GM12801 (cell line): ENCODE data around the gene HTRA2.

Experiments
- CTCF ChIP-seq: IDR thresholded peaks from one replicate; pipeline ENCODE4 v1.5.1; 2011; ENCODE audit warnings: control low read depth; ENCODE audit not compliant: insufficient read length; ENCODE audit errors: extremely low read depth

Gene HTRA2

GRCh38 chr2:74526649-74527230 is 3.0 kb upstream of the HTRA2 start:
- no peak for TF ChIP-seq CTCF

GRCh38 chr2:74527741-74528140 is 2.0 kb upstream of the HTRA2 start:
- TF ChIP-seq CTCF: no peak

- no peak for TF ChIP-seq CTCF
These were observed 955 bp upstream of the HTRA2 start for GRCh38 chr2:74528600-74529356.

DNA sequence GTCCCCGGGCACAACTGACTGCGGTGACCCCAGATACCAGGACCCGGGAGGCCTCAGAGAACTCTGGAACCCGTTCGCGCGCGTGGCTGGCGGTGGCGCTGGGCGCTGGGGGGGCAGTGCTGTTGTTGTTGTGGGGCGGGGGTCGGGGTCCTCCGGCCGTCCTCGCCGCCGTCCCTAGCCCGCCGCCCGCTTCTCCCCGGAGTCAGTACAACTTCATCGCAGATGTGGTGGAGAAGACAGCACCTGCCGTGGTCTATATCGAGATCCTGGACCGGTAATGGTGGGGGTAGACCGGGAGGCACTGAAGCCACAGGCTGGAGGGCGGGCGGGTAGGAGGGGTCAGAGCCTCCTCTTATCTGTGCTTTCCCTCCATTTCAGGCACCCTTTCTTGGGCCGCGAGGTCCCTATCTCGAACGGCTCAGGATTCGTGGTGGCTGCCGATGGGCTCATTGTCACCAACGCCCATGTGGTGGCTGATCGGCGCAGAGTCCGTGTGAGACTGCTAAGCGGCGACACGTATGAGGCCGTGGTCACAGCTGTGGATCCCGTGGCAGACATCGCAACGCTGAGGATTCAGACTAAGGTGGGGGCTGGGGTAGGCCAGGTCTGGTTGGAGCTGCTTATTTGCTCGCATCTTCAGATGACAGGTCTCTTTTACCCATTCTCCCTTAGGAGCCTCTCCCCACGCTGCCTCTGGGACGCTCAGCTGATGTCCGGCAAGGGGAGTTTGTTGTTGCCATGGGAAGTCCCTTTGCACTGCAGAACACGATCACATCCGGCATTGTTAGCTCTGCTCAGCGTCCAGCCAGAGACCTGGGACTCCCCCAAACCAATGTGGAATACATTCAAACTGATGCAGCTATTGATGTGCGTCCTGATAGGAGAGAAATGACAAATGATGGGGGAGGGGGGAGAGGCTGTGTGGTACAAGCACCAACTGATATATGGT is 780 bp downstream of the HTRA2 start:
- TF ChIP-seq CTCF: no peak

DNA sequence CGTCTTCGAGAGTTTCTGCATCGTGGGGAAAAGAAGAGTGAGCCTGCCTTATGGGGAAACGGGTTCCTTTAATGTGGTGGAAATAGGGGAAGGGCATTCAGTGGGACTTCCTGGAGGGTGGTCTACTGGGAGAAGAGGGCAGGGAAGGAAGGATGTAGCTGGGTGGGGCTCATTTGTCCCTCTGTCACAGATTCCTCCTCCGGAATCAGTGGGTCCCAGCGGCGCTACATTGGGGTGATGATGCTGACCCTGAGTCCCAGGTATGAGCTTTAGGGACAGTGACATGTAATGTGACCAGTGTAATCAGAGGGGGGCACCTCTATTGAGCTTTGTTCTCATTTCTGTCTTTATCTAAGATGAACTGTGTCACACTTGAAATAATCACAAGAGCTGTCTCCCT is 1.9 kb downstream of the HTRA2 start:
- TF ChIP-seq CTCF: no peak

DNA sequence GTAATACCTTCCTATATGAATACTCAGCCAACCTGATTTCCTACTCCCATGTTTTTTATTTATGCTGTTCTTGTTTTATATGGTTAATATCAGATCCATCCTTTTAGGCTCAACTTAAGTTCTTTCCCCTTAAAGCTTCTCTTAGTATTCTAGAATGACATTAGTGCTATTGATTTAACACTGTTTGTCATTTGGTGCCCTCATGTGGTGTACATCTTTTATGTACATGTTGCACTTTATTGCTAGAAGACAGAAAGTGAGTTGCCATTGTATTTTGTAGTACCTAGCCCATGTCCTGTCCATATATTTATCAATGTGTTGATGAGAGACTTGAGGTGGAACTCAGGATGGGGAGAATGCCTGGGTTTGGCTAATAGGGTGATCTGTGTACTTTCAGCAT is 2.5 kb downstream of the HTRA2 start:
- no peak for TF ChIP-seq CTCF

DNA sequence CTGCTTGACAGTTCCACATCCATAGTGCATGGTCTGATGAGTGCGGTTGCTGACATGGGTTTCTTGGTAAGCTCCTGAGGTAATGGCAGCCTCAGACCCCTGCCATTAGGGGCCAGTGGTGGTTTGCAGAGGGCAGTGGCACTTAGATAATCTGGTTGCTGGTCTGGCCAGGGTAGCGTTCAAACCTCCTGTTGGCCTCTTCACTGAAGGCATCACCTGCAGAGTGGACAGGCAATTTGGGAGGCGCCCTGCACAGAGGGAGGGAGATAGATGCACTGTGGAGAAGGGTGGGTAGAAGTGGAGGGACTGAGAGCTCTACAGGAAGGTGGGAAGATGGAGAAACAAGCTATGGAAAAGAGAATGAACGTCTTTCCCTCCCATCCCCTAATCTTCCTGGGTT is 3.7 kb downstream of the HTRA2 start:
- no peak for TF ChIP-seq CTCF
